A549 (cell line): ENCODE results near the gene RASSF4. TPM values are rescaled to one million over a fixed set of nuclear protein-coding genes. Genes with fewer than 3 reads are reported as not detected.

Experiments
- ATAC-seq, 2 experiments: fragments of 200-7000 bp in 1 of 2; fragments of >200 bp in 1 of 2; cut with Nextera tagmentation in 1 of 2; cut with Tn5 transposase in 1 of 2; 3 replicates each; pipeline versions ENCODE4 v1.8.0 to v1.9.1; 2018 to 2020; ENCODE audit warnings: mild to moderate bottlenecking in 1 of 2, moderate library complexity in 1 of 2
- CTCF ChIA-PET: fragments of 300-600 bp; sonication (Branson Sonifier 250); formaldehyde crosslinking; extraction: SDS; loops from one replicate; lab custom pipeline; 2021; ENCODE audit warnings: antibody characterized with exemption, inconsistent platforms; lab: Yijun Ruan, JAX
- POLR2A ChIA-PET: fragments of 350-600 bp; formaldehyde crosslinking; extraction: SDS; loops from one replicate; lab custom pipeline; 2021; ENCODE audit warnings: antibody characterized with exemption, inconsistent platforms; lab: Yijun Ruan, JAX
- DNase-seq, 2 experiments: peaks; one replicate each; pipeline versions ENCODE4 v3.0.0 to v3.0.0-alpha.2; 2011 to 2016; ENCODE audit warnings: low read depth in 1 of 2, low spot score in 1 of 2
- FAIRE-seq: peaks from 2 replicates; lab custom pipeline; 2011; peaks lifted over from hg19 to GRCh38; lab: Jason Lieb, UNC
- H3K27ac ChIP-seq, 2 experiments: fragments of >200 bp; sonication (Bioruptor Twin); formaldehyde crosslinking; 3 replicates each; pipeline ENCODE4 v1.5.1; 2016 to 2017
- H3K4me1 ChIP-seq: fragments of >200 bp; sonication (Bioruptor Twin); formaldehyde crosslinking; 3 replicates; pipeline ENCODE4 v1.6.1; 2016
- H3K4me2 ChIP-seq: fragments of >200 bp; sonication (Bioruptor Twin); formaldehyde crosslinking; 3 replicates; pipeline ENCODE4 v1.6.1; 2016
- H3K4me3 ChIP-seq: fragments of >200 bp; sonication (Bioruptor Twin); formaldehyde crosslinking; 3 replicates; pipeline ENCODE4 v1.5.1; 2016
- H3K9me3 ChIP-seq: fragments of >200 bp; sonication (Bioruptor Twin); formaldehyde crosslinking; 3 replicates; pipeline ENCODE4 v1.6.1; 2016
- CHD4 ChIP-seq: fragments of 200-600 bp; sonication (generic); IDR thresholded peaks from 2 replicates; pipeline ENCODE4 v1.6.1; 2016; ENCODE audit warnings: antibody characterized with exemption, mild to moderate bottlenecking, borderline replicate concordance
- EHF ChIP-seq: fragments of 250-450 bp; sonication (Bioruptor Pico); IDR thresholded peaks from 2 replicates; pipeline ENCODE4 v1.5.0; 2020; ENCODE audit warnings: mild to moderate bottlenecking
- ESRRA ChIP-seq: fragments of 150-350 bp; IDR thresholded peaks from 2 replicates; pipeline ENCODE4 v1.6.1; 2014; ENCODE audit warnings: mild to moderate bottlenecking, low read length, borderline replicate concordance
- HEYL ChIP-seq: fragments of 250-450 bp; sonication (Bioruptor Pico); IDR thresholded peaks from 2 replicates; pipeline ENCODE4 v1.8.0; 2021; ENCODE audit warnings: mild to moderate bottlenecking, moderate library complexity
- HOXA7 ChIP-seq: fragments of 250-450 bp; sonication (Bioruptor Pico); IDR thresholded peaks from 2 replicates; pipeline ENCODE4 v1.5.0; 2020; ENCODE audit warnings: mild to moderate bottlenecking, moderate library complexity
- HOXB13 ChIP-seq: fragments of 250-450 bp; sonication (Bioruptor Pico); IDR thresholded peaks from 2 replicates; pipeline ENCODE4 v1.5.0; 2020; ENCODE audit warnings: low read depth, mild to moderate bottlenecking, moderate library complexity
- HOXB5 ChIP-seq: fragments of 250-450 bp; sonication (Bioruptor Pico); IDR thresholded peaks from 2 replicates; pipeline ENCODE4 v1.5.0; 2020; ENCODE audit warnings: mild to moderate bottlenecking, moderate library complexity
- NFE2L2 ChIP-seq: fragments of 150-350 bp; conservative IDR thresholded peaks from 2 replicates; pipeline ENCODE4 v1.6.1; 2014; ENCODE audit warnings: low read length
- NR3C1 ChIP-seq: fragments of >200 bp; sonication (Bioruptor Twin); formaldehyde crosslinking; IDR thresholded peaks from 3 replicates; pipeline ENCODE4 v1.6.1; 2017
- PHF8 ChIP-seq: fragments of 200-600 bp; sonication (generic); IDR thresholded peaks from 2 replicates; pipeline ENCODE4 v1.6.1; 2016; ENCODE audit warnings: low read depth, mild to moderate bottlenecking, antibody characterized with exemption, moderate library complexity, borderline replicate concordance
- RAD21 ChIP-seq, 2 experiments: fragments of >200 bp in 1 of 2; sonication (Bioruptor Twin) in 1 of 2; formaldehyde crosslinking in 1 of 2; IDR thresholded peaks in 1 of 2; conservative IDR thresholded peaks in 1 of 2; 2 replicates in 1 of 2; 3 replicates in 1 of 2; pipeline ENCODE4 v1.6.1; 2012 to 2018; ENCODE audit warnings: inconsistent platforms in 1 of 2
- RCOR1 ChIP-seq: fragments of 150-350 bp; IDR thresholded peaks from 2 replicates; pipeline ENCODE4 v1.6.1; 2014; ENCODE audit warnings: antibody characterized with exemption, low read length, low read depth
- RNF2 ChIP-seq: fragments of 200-600 bp; sonication (generic); IDR thresholded peaks from 2 replicates; pipeline ENCODE4 v1.6.1; 2016; ENCODE audit warnings: low read depth, mild to moderate bottlenecking, antibody characterized with exemption, moderate library complexity, borderline replicate concordance
- TFCP2L1 ChIP-seq: fragments of 250-450 bp; sonication (Bioruptor Pico); IDR thresholded peaks from 2 replicates; pipeline ENCODE4 v1.5.0; 2021; ENCODE audit warnings: mild to moderate bottlenecking
- ZC3H11A ChIP-seq: fragments of 450-650 bp; IDR thresholded peaks from 2 replicates; pipeline ENCODE4 v1.6.1; 2014; ENCODE audit warnings: antibody characterized with exemption, mild to moderate bottlenecking
- ZSCAN20 ChIP-seq: fragments of 250-450 bp; sonication (Bioruptor Pico); IDR thresholded peaks from 2 replicates; pipeline ENCODE4 v1.8.0; 2022; ENCODE audit warnings: mild to moderate bottlenecking, moderate library complexity
- WGBS: methylation state at CpG from one replicate; pipeline ENCODE4 v1.1.6; 2017; ENCODE audit errors: missing lambda C conversion rate; 5-methylcytosine and 5-hydroxymethylcytosine counted together
- polyA plus RNA-seq, 4 experiments: library from polyadenylated mRNA; depleted of rRNA in 3 of 4; stranded (reverse); fragments of >200 nt; fragmentation: RNase III in 1 of 4; extraction: RNeasy Plus Mini Kit Qiagen cat#74134 plus additional on column Dnase treatment in 1 of 4; gene quantifications; 2 replicates in 3 of 4; 3 replicates in 1 of 4; pipeline ENCODE4 v1.2.3, GENCODE V29; 2011 to 2017
- TF ChIP-seq, protein P1 (sequence below): fragments of >200 bp; sonication (Bioruptor Twin); formaldehyde crosslinking; IDR thresholded peaks from 3 replicates; pipeline ENCODE4 v1.5.1; 2016
- TF ChIP-seq, protein P2 (sequence below): fragments of 150-350 bp; IDR thresholded peaks from 2 replicates; pipeline ENCODE4 v1.6.1; 2014; ENCODE audit warnings: low read depth, mild to moderate bottlenecking, low read length
- TF ChIP-seq, protein P3 (sequence below): fragments of 250-450 bp; sonication (Bioruptor Pico); IDR thresholded peaks from 2 replicates; pipeline ENCODE4 v1.5.0; 2021; ENCODE audit warnings: mild to moderate bottlenecking, moderate library complexity, borderline replicate concordance

RASSF4 gene
- polyA plus RNA-seq, 2 of the 4 experiments (the other 2 are of a cell fraction) = 1.9 to 2.2 TPM

DNA sequence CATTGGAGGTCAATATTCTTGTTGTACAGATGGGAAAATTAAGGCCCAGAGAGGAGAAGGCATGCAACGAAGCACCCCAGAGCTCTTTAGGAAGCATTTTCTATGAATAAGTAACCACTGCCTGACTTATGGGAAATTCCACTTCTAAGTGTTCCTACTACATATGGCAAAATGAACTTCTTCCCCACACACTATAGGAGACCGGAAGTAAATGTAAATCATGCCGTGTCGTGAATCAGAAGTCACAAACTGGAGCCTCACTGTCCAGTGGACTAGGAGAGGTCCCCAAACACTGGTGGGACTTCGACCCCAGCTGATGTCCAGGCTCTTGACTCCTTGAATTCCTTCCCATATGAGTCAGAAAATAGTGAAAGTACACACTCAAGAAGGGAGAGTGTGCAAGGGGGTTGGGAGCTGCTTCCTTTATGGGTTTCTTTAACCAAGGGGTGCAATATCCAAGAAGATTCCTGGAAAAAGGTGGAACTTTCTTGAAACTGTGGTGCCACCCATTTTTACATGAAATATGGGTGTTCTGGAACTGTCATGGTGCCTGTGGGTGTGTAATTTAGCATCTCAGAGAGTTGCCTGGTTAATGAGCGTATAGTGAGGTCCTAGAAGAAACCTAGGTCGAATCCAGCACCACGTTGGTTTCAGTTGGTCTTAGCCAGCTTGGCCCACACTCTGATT lies 6.7 kb downstream of the RASSF4 start:
- ChIA-PET CTCF (interaction anchor here (0.9 to 5.3 kb wide), 9 partner anchors 8 to 37 kb away, joined by 3 to 29 read pairs (median 4); partner anchors contain the start of gene DEPP1), POLR2A (interaction anchor here (1.9 kb wide), 1 partner anchor 13 kb away, joined by 6 read pairs; the partner anchor contains the start of gene DEPP1)
- H3K27ac ChIP-seq = no peak overlapping the region; a peak in 1 of 6 replicates
- H3K9me3 ChIP-seq = no peaks in the 10 kb centered on the region
- no peak overlapping the region for H3K4me3 ChIP-seq
- H3K4me1 ChIP-seq = peaks cover 7% of the 10 kb centered on the region; the same call in 2 of the 3 replicates
- DNase-seq = no peak
- FAIRE-seq = no peak
- WGBS = 54% methylated on average over 8 of the region's 8 CpGs
- ATAC-seq = no peak
- TF ChIP-seq RCOR1 = no peak
- TF ChIP-seq EHF (CRISPR knock-in tag) = no peak
- TF ChIP-seq ESRRA = no peak
- no peak for TF ChIP-seq RAD21 (conservative IDR thresholded peaks at IDR 0.05 in 1 of 2, IDR thresholded peaks at IDR 0.05 in 1 of 2)
- TF ChIP-seq PHF8 = no peak
- no peak for TF ChIP-seq HOXB5 (CRISPR knock-in tag)
- H3K4me2 ChIP-seq = peak overlapping the region; percentile 6; the same call in 1 of the 3 replicates

DNA sequence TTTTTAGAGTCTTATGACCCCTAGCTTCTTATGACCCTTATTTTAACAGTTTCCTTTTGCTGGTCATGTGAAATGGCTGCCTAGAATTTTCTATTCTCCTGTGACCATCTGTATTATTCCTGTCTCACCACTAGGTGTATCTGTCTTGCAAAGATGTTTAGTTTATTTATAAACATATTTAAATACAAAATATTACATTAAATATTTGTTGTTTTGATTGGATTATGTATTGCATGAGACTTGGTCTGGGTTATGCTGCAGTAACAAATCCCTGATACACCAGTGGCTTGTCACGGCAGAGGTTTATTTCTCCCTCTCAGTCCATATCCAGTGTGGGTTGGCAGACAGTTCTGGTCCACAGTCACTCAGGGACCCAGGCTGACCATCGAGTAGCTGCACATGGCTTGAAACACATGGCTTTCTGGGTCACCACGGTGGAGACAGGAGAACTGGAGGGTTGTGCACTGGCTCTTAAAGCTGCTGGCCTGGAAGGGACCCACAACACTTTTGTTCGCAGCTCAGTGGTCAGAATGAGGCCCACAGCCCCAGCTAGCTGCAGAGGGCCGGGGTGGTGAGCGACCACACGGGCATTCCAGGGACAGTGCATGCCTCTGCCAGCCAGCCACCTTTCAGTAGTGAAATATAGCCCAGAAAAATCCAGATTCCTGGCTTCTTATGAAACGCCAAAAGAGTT lies 7.4 kb downstream of the RASSF4 start:
- DNase-seq (no peak), FAIRE-seq (no peak), ATAC-seq (no peak)
- no peak overlapping the region for H3K27ac ChIP-seq
- no peak overlapping the region for H3K4me2 ChIP-seq
- WGBS = 93% methylated on average over 8 of the region's 8 CpGs
- POLR2A ChIA-PET = interaction anchor here (1.9 kb wide), 1 partner anchor 12 kb away, joined by 6 read pairs; the partner anchor contains the start of gene DEPP1
- no peak overlapping the region for H3K4me3 ChIP-seq
- no peaks in the 10 kb centered on the region for H3K9me3 ChIP-seq
- CTCF ChIA-PET = interaction anchor here (0.9 to 5.3 kb wide), 9 partner anchors 7 to 1295 kb away, joined by 3 to 29 read pairs (median 4); partner anchors contain the start of gene DEPP1
- H3K4me1 ChIP-seq = peaks cover 7% of the 10 kb centered on the region; the same call in 2 of the 3 replicates
- no peak for TF ChIP-seq HOXB13 (CRISPR knock-in tag)
- TF ChIP-seq, protein P1, sequence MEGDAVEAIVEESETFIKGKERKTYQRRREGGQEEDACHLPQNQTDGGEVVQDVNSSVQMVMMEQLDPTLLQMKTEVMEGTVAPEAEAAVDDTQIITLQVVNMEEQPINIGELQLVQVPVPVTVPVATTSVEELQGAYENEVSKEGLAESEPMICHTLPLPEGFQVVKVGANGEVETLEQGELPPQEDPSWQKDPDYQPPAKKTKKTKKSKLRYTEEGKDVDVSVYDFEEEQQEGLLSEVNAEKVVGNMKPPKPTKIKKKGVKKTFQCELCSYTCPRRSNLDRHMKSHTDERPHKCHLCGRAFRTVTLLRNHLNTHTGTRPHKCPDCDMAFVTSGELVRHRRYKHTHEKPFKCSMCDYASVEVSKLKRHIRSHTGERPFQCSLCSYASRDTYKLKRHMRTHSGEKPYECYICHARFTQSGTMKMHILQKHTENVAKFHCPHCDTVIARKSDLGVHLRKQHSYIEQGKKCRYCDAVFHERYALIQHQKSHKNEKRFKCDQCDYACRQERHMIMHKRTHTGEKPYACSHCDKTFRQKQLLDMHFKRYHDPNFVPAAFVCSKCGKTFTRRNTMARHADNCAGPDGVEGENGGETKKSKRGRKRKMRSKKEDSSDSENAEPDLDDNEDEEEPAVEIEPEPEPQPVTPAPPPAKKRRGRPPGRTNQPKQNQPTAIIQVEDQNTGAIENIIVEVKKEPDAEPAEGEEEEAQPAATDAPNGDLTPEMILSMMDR = 0 out of 3 replicates have a peak, but pooled peaks have one; percentile 6

DNA sequence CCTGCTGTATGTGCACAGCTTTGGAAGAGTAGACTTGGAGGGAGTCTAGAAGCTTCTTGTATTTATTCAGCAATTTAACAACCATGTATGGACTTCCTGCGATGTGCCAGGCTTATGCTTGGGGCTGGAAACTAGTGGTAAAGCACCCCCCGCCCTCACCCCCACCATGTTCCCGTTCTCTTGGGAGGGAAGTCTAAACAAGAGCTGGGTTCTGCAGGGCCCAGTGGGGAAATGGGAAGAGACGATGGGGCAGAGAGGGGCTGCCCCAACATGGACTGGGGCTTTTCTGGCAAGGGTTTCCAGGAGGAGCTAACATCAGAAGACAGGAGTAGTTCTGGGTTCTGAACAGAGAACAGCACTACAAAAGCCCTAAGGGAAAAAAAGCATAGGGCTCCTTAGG lies 8.0 kb downstream of the RASSF4 start:
- H3K27ac ChIP-seq = no peak overlapping the region
- DNase-seq (no peak), ATAC-seq (no peak), FAIRE-seq (no peak)
- CTCF ChIA-PET = interaction anchor here (0.9 to 5.3 kb wide), 5 partner anchors 13 to 1295 kb away, joined by 3 to 29 read pairs (median 4); no protein-coding TSS in a partner anchor
- no peak overlapping the region for H3K4me3 ChIP-seq
- peaks cover 7% of the 10 kb centered on the region; the same call in 2 of the 3 replicates for H3K4me1 ChIP-seq
- no peak overlapping the region for H3K4me2 ChIP-seq
- 83% methylated on average over 4 of the region's 4 CpGs for WGBS
- TF ChIP-seq NFE2L2 = no peak
- TF ChIP-seq, protein P2, sequence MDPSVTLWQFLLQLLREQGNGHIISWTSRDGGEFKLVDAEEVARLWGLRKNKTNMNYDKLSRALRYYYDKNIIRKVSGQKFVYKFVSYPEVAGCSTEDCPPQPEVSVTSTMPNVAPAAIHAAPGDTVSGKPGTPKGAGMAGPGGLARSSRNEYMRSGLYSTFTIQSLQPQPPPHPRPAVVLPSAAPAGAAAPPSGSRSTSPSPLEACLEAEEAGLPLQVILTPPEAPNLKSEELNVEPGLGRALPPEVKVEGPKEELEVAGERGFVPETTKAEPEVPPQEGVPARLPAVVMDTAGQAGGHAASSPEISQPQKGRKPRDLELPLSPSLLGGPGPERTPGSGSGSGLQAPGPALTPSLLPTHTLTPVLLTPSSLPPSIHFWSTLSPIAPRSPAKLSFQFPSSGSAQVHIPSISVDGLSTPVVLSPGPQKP = no peak
- no peak for TF ChIP-seq ZC3H11A
- no peak for TF ChIP-seq ZSCAN20
- TF ChIP-seq HOXA7 (CRISPR knock-in tag) = no peak
- TF ChIP-seq, protein P3, sequence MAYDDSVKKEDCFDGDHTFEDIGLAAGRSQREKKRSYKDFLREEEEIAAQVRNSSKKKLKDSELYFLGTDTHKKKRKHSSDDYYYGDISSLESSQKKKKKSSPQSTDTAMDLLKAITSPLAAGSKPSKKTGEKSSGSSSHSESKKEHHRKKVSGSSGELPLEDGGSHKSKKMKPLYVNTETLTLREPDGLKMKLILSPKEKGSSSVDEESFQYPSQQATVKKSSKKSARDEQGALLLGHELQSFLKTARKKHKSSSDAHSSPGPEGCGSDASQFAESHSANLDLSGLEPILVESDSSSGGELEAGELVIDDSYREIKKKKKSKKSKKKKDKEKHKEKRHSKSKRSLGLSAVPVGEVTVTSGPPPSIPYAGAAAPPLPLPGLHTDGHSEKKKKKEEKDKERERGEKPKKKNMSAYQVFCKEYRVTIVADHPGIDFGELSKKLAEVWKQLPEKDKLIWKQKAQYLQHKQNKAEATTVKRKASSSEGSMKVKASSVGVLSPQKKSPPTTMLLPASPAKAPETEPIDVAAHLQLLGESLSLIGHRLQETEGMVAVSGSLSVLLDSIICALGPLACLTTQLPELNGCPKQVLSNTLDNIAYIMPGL (CRISPR knock-in tag) = no peak
- no peak for TF ChIP-seq CHD4
- no peak for TF ChIP-seq TFCP2L1 (CRISPR knock-in tag)
- TF ChIP-seq NR3C1 = no peak
- no peak for TF ChIP-seq RNF2
- TF ChIP-seq HEYL = no peak
- no peaks in the 10 kb centered on the region for H3K9me3 ChIP-seq
- POLR2A ChIA-PET = interaction anchor here (1.9 kb wide), 1 partner anchor 11 kb away, joined by 6 read pairs; the partner anchor contains the start of gene DEPP1
